ENCODE results near the gene ARHGAP20. TPM values are rescaled to one million over a fixed set of nuclear protein-coding genes. Genes with fewer than 3 reads are reported as not detected.

ARHGAP20 gene
- total and polyA plus RNA-seq, 2 experiments from 2014 or later, result 0.31 TPM; not detected in 1

GRCh38 chr11:110720431-110721275 lies 8.4 kb upstream of the ARHGAP20 start:
- Histone ChIP-seq H3K4me3 (no peak overlapping the region), H3K27me3 (ENCODE audit: insufficient read depth) (no peaks in the 10 kb centered on the region), H3K27ac (ENCODE audit: low read depth) (no peak overlapping the region), H2AFZ (no peak overlapping the region), H3K9me2 (ENCODE audit: insufficient read depth) (no peaks in the 10 kb centered on the region), H3K4me1 (ENCODE audit: insufficient read depth) (no peaks in the 10 kb centered on the region), H4K20me1 (replicated peaks; ENCODE audit: insufficient read depth) (no peaks in the 10 kb centered on the region), H3K36me3 (ENCODE audit: insufficient read depth) (no peaks in the 10 kb centered on the region), H3F3A (replicated peaks; ENCODE audit: low read depth) (no peaks in the 10 kb centered on the region), H3K79me2 (replicated peaks; ENCODE audit: insufficient read depth) (no peaks in the 10 kb centered on the region), H3K4me2 (no peak overlapping the region)
- Mint-ChIP-seq H3K4me3 (no peak overlapping the region), H3K27ac (no peak overlapping the region), H3K9me3 (no peaks in the 10 kb centered on the region), H3K4me1 (no peaks in the 10 kb centered on the region), H3K36me3 (ENCODE audit: low read depth) (no peaks in the 10 kb centered on the region), H3K27me3 (ENCODE audit: insufficient read depth, low read depth, poor library complexity) (no peaks in the 10 kb centered on the region)
- ATAC-seq, result no peak
- no peak for DNase-seq (ENCODE audit: low spot score)
- TF ChIP-seq ZNF114 (CRISPR knock-in tag; IDR thresholded peaks at IDR 0.05) (no peak), ZNF462 (CRISPR knock-in tag; IDR thresholded peaks at IDR 0.05) (no peak), POLR2AphosphoS5 (IDR thresholded peaks at IDR 0.05; ENCODE audit: low read depth) (no peak), ETS1 (IDR thresholded peaks at IDR 0.05) (no peak), JUNB (IDR thresholded peaks at IDR 0.05; ENCODE audit: unreplicated experiment) (no peak), CREB1 (CRISPR knock-in tag; IDR thresholded peaks at IDR 0.05; ENCODE audit: low read depth) (no peak), ZNF331 (CRISPR knock-in tag; IDR thresholded peaks at IDR 0.05; ENCODE audit: low read depth) (no peak), CTCF (conservative IDR thresholded peaks at IDR 0.05; ENCODE audit: low read depth in 2 of 2) (no peak), NANOG (IDR thresholded peaks at IDR 0.05; ENCODE audit: borderline replicate concordance) (no peak), EZH2 (IDR thresholded peaks at IDR 0.05; ENCODE audit: low read depth, unreplicated experiment) (no peak)

Measured in GM23338 (cell line).